GM12892 (cell line): ENCODE measurements around the gene DOK3.

Source experiments
- POLR2A ChIP-seq: IDR thresholded peaks from 2 replicates; pipeline ENCODE4 v1.6.1; 2011; ENCODE audit warnings: low read depth, low read length, control low read depth
- POLR2AphosphoS5 ChIP-seq: IDR thresholded peaks from 2 replicates; pipeline ENCODE4 v1.6.1; 2011; ENCODE audit warnings: low read depth, low read length, control low read depth
- TAF1 ChIP-seq: IDR thresholded peaks from 2 replicates; pipeline ENCODE4 v1.6.1; 2011; ENCODE audit warnings: low read depth, mild to moderate bottlenecking, control low read depth, low read length, borderline replicate concordance

- TF ChIP-seq POLR2A (no peak), POLR2AphosphoS5 (no peak), TAF1 (no peak)
Measured at GRCh38 chr5:177487144-177487543, 22.5 kb downstream of the DOK3 start.
